Activated naive CD8-positive, alpha-beta T cell treated with anti-CD3 and anti-CD28 coated beads, Interleukin-2, amount 10 ng/mL, durations not matched to agents 7 days and 5 days (primary cell): ENCODE data around the gene IL1F10. TPM values are rescaled to one million over a fixed set of nuclear protein-coding genes. Genes with fewer than 3 reads are reported as not detected.

Source experiments
- ATAC-seq: fragments of 150-1000 bp; cut with Tn5 transposase; one replicate; pipeline ENCODE4 v1.10.0; 2021; ENCODE audit warnings: low read depth, moderate library complexity
- POLR2A ChIA-PET: fragments of 350-600 bp; sonication (Branson Sonifier 250); formaldehyde crosslinking; loops from one replicate; lab custom pipeline; 2021; ENCODE audit warnings: antibody characterized with exemption; lab: Charles Lee
- DNase-seq: peaks from one replicate; pipeline ENCODE4 v3.0.0; 2021
- H3K27ac Mint-ChIP-seq: one replicate; pipeline ENCODE4 v1.8.0; 2022; ENCODE audit warnings: mild to moderate bottlenecking, mixed read lengths
- H3K27me3 Mint-ChIP-seq: one replicate; pipeline ENCODE4 v1.8.0; 2022; ENCODE audit warnings: mild to moderate bottlenecking, moderate library complexity, mixed read lengths
- H3K36me3 Mint-ChIP-seq: one replicate; pipeline ENCODE4 v1.8.0; 2021; ENCODE audit warnings: mild to moderate bottlenecking, mixed read lengths
- H3K4me1 Mint-ChIP-seq: one replicate; pipeline ENCODE4 v1.8.0; 2021; ENCODE audit warnings: mixed read lengths
- H3K4me3 Mint-ChIP-seq: one replicate; pipeline ENCODE4 v1.8.0; 2022; ENCODE audit warnings: mild to moderate bottlenecking, moderate library complexity, mixed read lengths
- H3K9me3 Mint-ChIP-seq: one replicate; pipeline ENCODE4 v1.8.0; 2021; ENCODE audit warnings: mixed read lengths
- total RNA-seq, 2 experiments: library from RNA; stranded (reverse); gene quantifications; one replicate each; pipeline ENCODE4 v1.2.3, GENCODE V29; 2021

The IL1F10 gene
- total RNA-seq, 2 experiments from 2014 or later, result not detected

DNA sequence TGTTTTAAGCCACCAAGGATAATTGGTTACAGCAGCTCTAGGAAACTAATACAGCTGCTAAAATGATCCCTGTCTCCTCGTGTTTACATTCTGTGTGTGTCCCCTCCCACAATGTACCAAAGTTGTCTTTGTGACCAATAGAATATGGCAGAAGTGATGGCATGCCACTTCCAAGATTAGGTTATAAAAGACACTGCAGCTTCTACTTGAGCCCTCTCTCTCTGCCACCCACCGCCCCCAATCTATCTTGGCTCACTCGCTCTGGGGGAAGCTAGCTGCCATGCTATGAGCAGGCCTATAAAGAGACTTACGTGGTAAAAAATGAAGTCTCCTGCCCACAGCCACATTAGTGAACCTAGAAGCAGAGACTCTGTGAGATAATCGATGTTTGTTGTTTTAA, 3.5 kb upstream of the IL1F10 start:
- ATAC-seq (no peak), DNase-seq (no peak)
- H3K4me1 Mint-ChIP-seq, result no peaks in the 10 kb centered on the region
- no peaks in the 10 kb centered on the region for H3K9me3 Mint-ChIP-seq
- peaks cover 7% of the 10 kb centered on the region for H3K27me3 Mint-ChIP-seq
- H3K36me3 Mint-ChIP-seq, result no peaks in the 10 kb centered on the region
- POLR2A ChIA-PET, result no interaction called here
- no peak overlapping the region for H3K27ac Mint-ChIP-seq
- H3K4me3 Mint-ChIP-seq, result no peak overlapping the region

DNA sequence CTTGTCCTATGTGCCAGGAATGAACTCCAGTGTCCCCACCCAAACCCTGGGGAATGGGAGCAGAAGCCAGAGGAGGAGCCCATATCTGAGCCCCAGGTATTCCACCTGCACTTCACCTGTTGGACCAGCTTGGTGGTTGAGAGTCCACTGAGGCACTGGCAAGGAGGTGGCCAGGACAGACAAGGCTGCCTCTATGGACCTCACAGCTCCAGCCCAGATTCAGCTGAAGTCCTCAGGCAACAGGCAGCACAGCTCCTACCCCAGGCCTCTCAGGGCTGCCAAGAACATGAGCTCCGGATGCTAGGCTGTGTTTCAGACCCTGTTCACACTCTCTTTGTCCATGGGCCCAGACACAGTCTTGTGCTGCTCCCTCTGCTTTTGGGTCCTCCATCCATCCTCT, 2.9 kb upstream of the IL1F10 start:
- ATAC-seq (no peak), DNase-seq (no peak)
- H3K4me3 Mint-ChIP-seq, result no peak overlapping the region
- H3K4me1 Mint-ChIP-seq, result no peaks in the 10 kb centered on the region
- POLR2A ChIA-PET, result no interaction called here
- peaks cover 9% of the 10 kb centered on the region for H3K27me3 Mint-ChIP-seq
- no peaks in the 10 kb centered on the region for H3K9me3 Mint-ChIP-seq
- H3K36me3 Mint-ChIP-seq, result no peaks in the 10 kb centered on the region
- no peak overlapping the region for H3K27ac Mint-ChIP-seq

DNA sequence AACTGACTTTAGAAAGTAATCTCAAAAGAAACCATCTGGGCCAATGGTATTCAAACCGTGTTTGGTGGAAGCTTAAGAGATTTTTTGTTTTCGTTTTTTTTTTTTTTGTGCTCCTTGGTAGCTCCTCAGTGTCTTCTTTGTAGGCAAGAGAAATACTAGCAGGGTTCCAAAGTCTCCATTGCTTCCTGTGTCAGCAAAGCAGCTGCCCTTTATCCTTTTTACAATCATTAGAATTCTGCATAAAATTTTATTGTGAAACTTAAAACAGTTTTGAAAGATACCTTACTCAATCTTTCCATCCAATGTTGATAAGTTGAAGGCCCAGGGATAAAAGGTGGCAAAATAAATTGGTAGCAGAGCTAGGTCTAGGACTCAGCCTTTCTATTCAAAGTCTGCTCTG, 479 bp downstream of the IL1F10 start:
- Mint-ChIP-seq H3K4me3 (no peak overlapping the region), H3K27ac (no peak overlapping the region), H3K4me1 (no peaks in the 10 kb centered on the region), H3K27me3 (peaks cover 11% of the 10 kb centered on the region), H3K36me3 (no peaks in the 10 kb centered on the region), H3K9me3 (no peaks in the 10 kb centered on the region)
- no peak for DNase-seq
- ATAC-seq, result no peak
- POLR2A ChIA-PET, result interaction anchor here (0.9 kb wide), 1 partner anchor 135 kb away, joined by 5 read pairs; no protein-coding TSS in a partner anchor

DNA sequence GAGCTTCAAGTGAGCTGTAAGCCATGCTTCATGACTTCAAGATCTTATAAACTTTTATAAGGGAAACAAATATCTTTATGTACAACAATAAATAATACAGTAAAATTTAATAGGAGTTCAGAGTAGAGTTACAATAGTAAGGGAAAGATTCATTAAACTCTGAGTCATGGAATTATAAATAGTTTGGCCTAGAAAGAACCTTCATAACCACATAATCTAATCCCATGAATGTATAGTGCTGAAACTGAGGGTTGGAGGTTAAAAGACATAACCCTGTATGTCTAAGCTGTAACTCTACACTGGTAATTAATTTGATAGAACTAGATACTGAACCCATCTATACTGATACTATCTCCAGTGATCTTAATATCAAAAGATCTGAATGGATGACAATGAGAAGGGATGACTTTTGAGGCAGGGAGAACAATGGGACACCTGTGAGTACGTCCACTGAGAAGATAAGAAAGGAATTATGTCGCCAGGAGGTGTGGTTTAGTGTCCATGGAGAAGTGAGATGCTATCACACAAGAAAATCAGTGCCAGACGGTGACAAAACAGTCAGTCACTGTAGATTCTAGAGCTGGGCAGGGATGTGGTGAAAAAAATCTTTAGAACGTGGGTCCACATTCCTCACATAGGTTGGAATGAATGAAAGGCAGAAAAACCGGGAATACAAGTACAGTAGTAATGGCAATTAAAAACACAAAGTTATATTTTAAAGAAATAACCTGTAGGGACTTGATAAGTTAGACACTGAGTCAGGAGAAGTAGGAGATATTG, 1.1 kb downstream of the IL1F10 start:
- Mint-ChIP-seq H3K4me3 (no peak overlapping the region), H3K27ac (no peak overlapping the region), H3K27me3 (peaks cover 11% of the 10 kb centered on the region), H3K36me3 (no peaks in the 10 kb centered on the region), H3K9me3 (no peaks in the 10 kb centered on the region), H3K4me1 (peaks cover under 1% of the 10 kb centered on the region)
- POLR2A ChIA-PET, result interaction anchor here (0.9 kb wide), 1 partner anchor 134 kb away, joined by 5 read pairs; no protein-coding TSS in a partner anchor
- ATAC-seq (no peak), DNase-seq (no peak)

DNA sequence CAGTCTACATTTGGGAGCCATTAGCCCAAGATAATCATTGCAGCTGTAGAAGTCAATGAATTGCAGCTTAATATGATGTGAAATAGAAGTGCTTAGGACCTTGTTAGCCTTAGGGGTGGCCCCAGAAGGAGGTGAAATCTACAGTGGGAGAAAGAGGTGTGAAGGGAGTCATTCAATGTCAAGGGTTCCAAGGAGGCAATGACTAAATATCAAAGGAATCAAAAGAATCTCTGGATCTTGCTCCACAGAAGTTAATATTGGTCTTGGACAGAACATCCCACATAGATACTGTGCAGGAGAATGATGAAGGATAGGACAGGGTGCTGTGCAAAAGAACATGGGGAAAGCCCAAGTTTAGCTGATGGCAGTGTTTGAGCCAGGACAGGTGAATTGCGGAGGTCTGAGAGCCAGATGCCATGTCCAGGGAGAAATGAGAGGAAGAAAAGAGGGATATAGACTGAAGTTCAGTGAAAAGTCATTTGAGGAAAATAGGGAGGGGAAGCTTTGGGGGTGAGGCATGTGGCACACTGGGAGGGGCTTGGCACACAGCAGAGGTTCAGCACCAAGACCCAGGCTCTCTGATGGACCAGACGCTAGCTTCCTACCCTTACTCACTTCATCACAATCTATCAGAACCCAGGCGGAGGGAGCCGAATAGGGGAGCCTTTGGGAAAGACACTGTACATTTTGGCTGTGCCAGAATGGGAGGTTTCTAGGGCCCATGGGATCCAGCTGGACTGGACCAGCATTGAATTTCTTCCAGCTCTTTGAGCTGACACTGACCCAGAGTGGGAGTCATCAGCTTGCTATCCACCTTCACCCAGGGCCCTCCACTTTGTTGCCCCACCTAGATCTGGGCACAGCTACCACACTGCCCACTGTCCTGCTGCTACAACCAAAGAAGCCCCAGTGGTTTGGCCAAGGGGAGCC, 2.2 kb downstream of the IL1F10 start:
- no peak overlapping the region for H3K27ac Mint-ChIP-seq
- H3K4me1 Mint-ChIP-seq, result peaks cover 10% of the 10 kb centered on the region
- POLR2A ChIA-PET, result no interaction called here
- DNase-seq (no peak), ATAC-seq (no peak)
- H3K36me3 Mint-ChIP-seq, result no peaks in the 10 kb centered on the region
- H3K4me3 Mint-ChIP-seq, result no peak overlapping the region
- peaks cover 11% of the 10 kb centered on the region for H3K27me3 Mint-ChIP-seq
- no peaks in the 10 kb centered on the region for H3K9me3 Mint-ChIP-seq

DNA sequence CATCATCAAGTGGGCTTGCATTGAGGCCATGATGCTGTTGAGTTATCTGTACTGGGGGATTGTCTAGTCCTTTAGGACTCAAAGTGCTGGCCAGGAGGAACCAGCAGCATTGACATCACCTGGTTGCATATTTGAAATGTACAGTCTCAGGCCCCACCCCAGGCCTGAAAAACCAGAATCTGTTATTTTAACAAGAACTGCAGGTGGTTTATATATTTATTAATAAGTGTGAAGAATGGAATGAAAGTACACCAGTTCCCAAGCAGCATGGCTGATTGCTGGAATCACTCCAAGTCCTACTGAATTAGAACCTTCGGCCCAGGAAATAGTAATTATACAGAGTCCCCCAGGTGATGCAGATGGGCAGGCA, 2.8 kb downstream of the IL1F10 start:
- no peak overlapping the region for H3K4me3 Mint-ChIP-seq
- ATAC-seq (no peak), DNase-seq (no peak)
- peaks cover 10% of the 10 kb centered on the region for H3K27me3 Mint-ChIP-seq
- no peak overlapping the region for H3K27ac Mint-ChIP-seq
- no peaks in the 10 kb centered on the region for H3K9me3 Mint-ChIP-seq
- H3K36me3 Mint-ChIP-seq, result no peaks in the 10 kb centered on the region
- H3K4me1 Mint-ChIP-seq, result peaks cover 15% of the 10 kb centered on the region
- POLR2A ChIA-PET, result no interaction called here

DNA sequence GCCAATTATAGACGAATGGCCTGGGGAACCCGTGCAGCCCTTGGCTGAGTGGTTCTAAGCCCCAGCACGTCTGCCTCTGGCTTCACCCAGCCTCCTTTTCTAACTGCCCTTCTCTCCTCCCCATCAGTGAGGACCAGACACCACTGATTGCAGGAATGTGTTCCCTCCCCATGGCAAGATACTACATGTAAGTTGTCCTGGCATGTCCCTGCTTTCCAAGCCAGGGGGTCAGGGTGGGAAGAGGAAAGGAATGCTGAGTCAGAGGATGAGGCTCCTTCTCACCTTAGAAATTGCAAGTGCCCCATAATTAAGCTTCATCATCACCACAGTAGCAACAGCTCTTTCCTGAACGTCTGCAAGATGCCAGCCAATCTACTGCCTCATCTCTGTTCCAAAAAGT, 4.8 kb downstream of the IL1F10 start:
- peaks cover 8% of the 10 kb centered on the region for H3K27me3 Mint-ChIP-seq
- ATAC-seq, result no peak
- H3K9me3 Mint-ChIP-seq, result no peaks in the 10 kb centered on the region
- POLR2A ChIA-PET, result interaction anchor here (1.0 kb wide), 1 partner anchor 14 kb away, joined by 3 read pairs; the partner anchor contains the start of gene IL36RN
- no peak overlapping the region for H3K4me3 Mint-ChIP-seq
- no peak for DNase-seq
- H3K36me3 Mint-ChIP-seq, result no peaks in the 10 kb centered on the region
- no peak overlapping the region for H3K27ac Mint-ChIP-seq
- H3K4me1 Mint-ChIP-seq, result peaks cover 19% of the 10 kb centered on the region

DNA sequence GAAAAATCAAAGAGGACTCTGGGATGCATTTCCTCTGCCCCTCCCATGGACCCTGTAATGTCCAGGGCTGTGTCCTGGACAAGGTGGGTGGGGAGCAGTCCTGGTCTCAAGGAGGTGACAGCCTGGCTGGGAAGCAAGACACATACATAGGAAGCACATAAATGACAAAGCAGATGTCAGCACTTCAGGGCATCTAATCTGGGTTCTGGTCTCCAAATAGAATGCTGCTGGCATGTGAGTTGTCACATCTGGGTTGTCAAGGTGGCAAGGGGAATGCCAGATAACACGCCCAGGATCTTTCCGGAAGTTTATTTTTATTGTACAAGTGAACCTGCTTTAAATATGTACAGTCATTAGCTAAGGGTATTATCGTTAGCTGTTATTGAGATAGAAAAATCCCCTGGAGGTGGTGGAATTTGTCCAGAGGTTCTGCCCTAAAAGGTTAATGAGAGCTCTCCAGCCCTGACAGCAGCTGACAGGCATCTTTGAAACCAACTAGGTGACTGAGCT, 5.6 kb downstream of the IL1F10 start:
- no peaks in the 10 kb centered on the region for H3K9me3 Mint-ChIP-seq
- no peaks in the 10 kb centered on the region for H3K36me3 Mint-ChIP-seq
- DNase-seq (no peak), ATAC-seq (no peak)
- H3K4me3 Mint-ChIP-seq, result no peak overlapping the region
- peaks cover 8% of the 10 kb centered on the region for H3K27me3 Mint-ChIP-seq
- POLR2A ChIA-PET, result interaction anchor here (1.0 kb wide), 1 partner anchor 14 kb away, joined by 3 read pairs; the partner anchor contains the start of gene IL36RN
- peaks cover 21% of the 10 kb centered on the region for H3K4me1 Mint-ChIP-seq
- H3K27ac Mint-ChIP-seq, result no peak overlapping the region

DNA sequence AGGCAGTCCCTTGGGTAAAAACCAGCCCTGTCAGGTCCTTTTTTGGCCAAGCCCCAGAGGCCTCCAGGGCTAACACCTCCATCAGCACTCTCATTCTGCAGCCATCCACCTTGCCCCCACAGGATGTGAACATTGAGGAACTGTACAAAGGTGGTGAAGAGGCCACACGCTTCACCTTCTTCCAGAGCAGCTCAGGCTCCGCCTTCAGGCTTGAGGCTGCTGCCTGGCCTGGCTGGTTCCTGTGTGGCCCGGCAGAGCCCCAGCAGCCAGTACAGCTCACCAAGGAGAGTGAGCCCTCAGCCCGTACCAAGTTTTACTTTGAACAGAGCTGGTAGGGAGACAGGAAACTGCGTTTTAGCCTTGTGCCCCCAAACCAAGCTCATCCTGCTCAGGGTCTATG, 7.3 kb downstream of the IL1F10 start:
- H3K4me3 Mint-ChIP-seq, result peak overlapping the region; percentile 66
- peak; percentile 98 for ATAC-seq
- POLR2A ChIA-PET, result interaction anchor here (1.1 to 1.4 kb wide), 2 partner anchors 23 to 79 kb away, joined by 3 to 4 read pairs; no protein-coding TSS in a partner anchor

DNA sequence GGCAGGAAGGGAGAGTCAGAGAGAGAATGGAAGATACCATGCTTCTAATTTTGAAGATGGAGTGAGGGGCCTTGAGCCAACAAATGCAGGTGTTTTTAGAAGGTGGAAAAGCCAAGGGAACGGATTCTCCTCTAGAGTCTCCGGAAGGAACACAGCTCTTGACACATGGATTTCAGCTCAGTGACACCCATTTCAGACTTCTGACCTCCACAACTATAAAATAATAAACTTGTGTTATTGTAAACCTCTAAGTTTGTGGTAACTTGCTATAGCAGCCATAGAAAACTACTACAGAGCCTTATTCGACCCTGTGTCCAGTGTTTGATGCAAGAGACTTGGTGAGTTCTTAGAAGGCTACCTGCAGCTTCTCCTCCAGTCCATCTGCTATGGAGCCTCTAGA, 7.8 kb downstream of the IL1F10 start:
- H3K4me1 Mint-ChIP-seq, result peaks cover 21% of the 10 kb centered on the region
- no peak overlapping the region for H3K4me3 Mint-ChIP-seq
- H3K9me3 Mint-ChIP-seq, result no peaks in the 10 kb centered on the region
- POLR2A ChIA-PET, result interaction anchor here (1.1 to 1.4 kb wide), 2 partner anchors 23 to 80 kb away, joined by 3 to 4 read pairs; no protein-coding TSS in a partner anchor
- H3K27ac Mint-ChIP-seq, result peak overlapping the region; percentile 66
- DNase-seq, result no peak
- no peaks in the 10 kb centered on the region for H3K36me3 Mint-ChIP-seq
- no peak for ATAC-seq
- peaks cover 2% of the 10 kb centered on the region for H3K27me3 Mint-ChIP-seq

More for the DNA sequence above, 7.3 kb downstream of the IL1F10 start:
- H3K4me1 Mint-ChIP-seq, result peaks cover 21% of the 10 kb centered on the region
- H3K27ac Mint-ChIP-seq, result peak overlapping the region; percentile 66
- peak; percentile 62 for DNase-seq
- H3K36me3 Mint-ChIP-seq, result no peaks in the 10 kb centered on the region
- H3K9me3 Mint-ChIP-seq, result no peaks in the 10 kb centered on the region
- peaks cover 3% of the 10 kb centered on the region for H3K27me3 Mint-ChIP-seq

DNA sequence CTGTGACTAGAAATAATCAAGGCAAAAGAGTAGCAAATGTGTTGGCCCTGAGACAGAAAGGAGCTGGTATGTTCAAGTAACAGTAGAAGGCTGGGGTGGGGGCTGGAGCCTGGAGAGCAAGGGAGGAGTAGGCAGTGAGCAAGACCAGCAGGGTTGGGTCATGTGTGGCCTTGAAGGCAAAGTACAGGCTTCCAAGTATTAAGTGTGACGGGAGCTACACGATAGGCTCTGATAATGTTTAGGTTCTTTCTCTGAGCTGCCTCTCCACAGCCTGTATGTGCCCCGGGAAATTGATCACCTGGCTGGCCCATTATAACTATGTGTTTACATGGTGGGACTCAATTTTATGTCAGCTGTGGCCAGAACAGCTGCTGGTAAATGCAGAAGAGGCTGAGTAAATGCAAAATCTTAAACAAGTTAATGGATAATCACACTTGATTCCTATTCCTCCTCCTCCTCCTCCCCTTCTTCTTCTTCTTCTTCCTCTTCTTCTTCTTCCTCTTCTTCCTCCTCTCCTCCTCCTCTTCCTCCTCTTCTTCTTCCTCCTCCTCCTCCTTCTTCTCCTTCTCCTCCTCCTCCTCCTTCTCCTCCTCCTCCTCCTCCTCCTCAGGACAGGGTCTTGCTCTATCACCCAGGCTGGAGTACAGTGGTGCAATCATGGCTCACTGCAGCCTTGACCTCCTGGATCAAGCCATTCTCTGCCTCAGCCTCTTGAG, 9.3 kb downstream of the IL1F10 start:
- DNase-seq, result no peak
- Mint-ChIP-seq H3K4me1 (peaks cover 21% of the 10 kb centered on the region), H3K4me3 (no peak overlapping the region), H3K27me3 (peaks cover 8% of the 10 kb centered on the region), H3K27ac (no peak overlapping the region), H3K36me3 (no peaks in the 10 kb centered on the region), H3K9me3 (no peaks in the 10 kb centered on the region)
- POLR2A ChIA-PET, result interaction anchor here (0.7 to 1.3 kb wide), 2 partner anchors 92 to 121 kb away, joined by 3 read pairs; no protein-coding TSS in a partner anchor
- no peak for ATAC-seq

DNA sequence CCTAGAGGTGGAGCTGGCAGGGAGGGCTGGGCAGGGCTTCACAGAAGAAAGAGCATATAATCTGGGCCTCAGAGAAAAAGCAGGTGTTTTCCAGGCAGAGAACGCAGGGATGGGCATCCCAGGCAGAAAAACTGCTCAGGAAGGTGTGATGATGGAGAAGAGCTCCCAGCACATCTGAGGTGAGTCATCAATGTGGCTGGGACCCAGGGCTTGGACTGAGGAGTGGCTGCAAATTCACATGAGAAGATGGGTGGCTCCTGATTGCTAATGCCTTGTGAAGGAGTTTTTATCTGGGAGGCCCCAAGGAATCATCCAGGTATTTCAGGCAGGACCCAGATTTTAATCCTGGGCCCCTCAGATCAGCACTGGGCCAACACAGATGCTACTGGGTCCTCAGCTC, 10.2 kb downstream of the IL1F10 start:
- Mint-ChIP-seq H3K9me3 (no peaks in the 10 kb centered on the region), H3K27ac (no peak overlapping the region), H3K27me3 (peaks cover 8% of the 10 kb centered on the region), H3K4me1 (peaks cover 21% of the 10 kb centered on the region), H3K4me3 (no peak overlapping the region), H3K36me3 (no peaks in the 10 kb centered on the region)
- POLR2A ChIA-PET, result no interaction called here
- ATAC-seq, result no peak
- no peak for DNase-seq
